GM12878 (cell line): Measurements from ENCODE around the gene ARRDC4. TPM values are rescaled to one million over a fixed set of nuclear protein-coding genes. Genes with fewer than 3 reads are reported as not detected.

Experiments
- BHLHE40 ChIP-seq, 2 experiments: fragments of 450-650 bp in 1 of 2; IDR thresholded peaks; 2 replicates each; pipeline ENCODE4 v1.6.1; 2011 to 2017; ENCODE audit warnings: low read depth in 2 of 2, borderline replicate concordance in 1 of 2, improper control_type of control experiment in 1 of 2, low read length in 1 of 2, mild to moderate bottlenecking in 1 of 2
- CBFB ChIP-seq: IDR thresholded peaks from 2 replicates; pipeline ENCODE4 v1.6.1; 2016; ENCODE audit warnings: antibody characterized with exemption, low read depth
- CHD2 ChIP-seq: IDR thresholded peaks from 2 replicates; pipeline ENCODE4 v1.6.1; 2011; ENCODE audit warnings: low read depth, low read length, improper control_type of control experiment, borderline replicate concordance
- CHD4 ChIP-seq: fragments of 200-600 bp; sonication (generic); IDR thresholded peaks from 2 replicates; pipeline ENCODE4 v1.6.1; 2016; ENCODE audit warnings: mild to moderate bottlenecking
- ETV6 ChIP-seq, 2 experiments: fragments of 450-650 bp in 1 of 2; IDR thresholded peaks in 1 of 2; conservative IDR thresholded peaks in 1 of 2; 2 replicates each; pipeline ENCODE4 v1.6.1; 2014; ENCODE audit warnings: antibody characterized with exemption in 1 of 2, borderline replicate concordance in 1 of 2, low read depth in 1 of 2, mild to moderate bottlenecking in 1 of 2, moderate library complexity in 1 of 2
- FOS ChIP-seq: IDR thresholded peaks from 3 replicates; pipeline ENCODE4 v1.6.1; 2011; ENCODE audit warnings: borderline replicate concordance; ENCODE audit not compliant: insufficient read length; ENCODE audit errors: extremely low read depth
- HDAC6 ChIP-seq: fragments of 200-600 bp; sonication (generic); IDR thresholded peaks from one replicate; pipeline ENCODE4 v1.8.0; 2017; ENCODE audit warnings: antibody characterized with exemption; ENCODE audit not compliant: unreplicated experiment
- IKZF2 ChIP-seq, 2 experiments: fragments of 450-650 bp; IDR thresholded peaks; 2 replicates each; pipeline ENCODE4 v1.6.1; 2017; ENCODE audit warnings: mild to moderate bottlenecking in 2 of 2, moderate library complexity in 2 of 2
- KLF5 ChIP-seq: fragments of 450-650 bp; IDR thresholded peaks from 2 replicates; pipeline ENCODE4 v1.6.1; 2014; ENCODE audit warnings: mild to moderate bottlenecking; ENCODE audit not compliant: partially characterized antibody
- NFYB ChIP-seq: IDR thresholded peaks from 2 replicates; pipeline ENCODE4 v1.6.1; 2011; ENCODE audit warnings: low read depth, mild to moderate bottlenecking, low read length, improper control_type of control experiment, moderate library complexity; ENCODE audit not compliant: insufficient read depth
- PAX8 ChIP-seq: fragments of 450-650 bp; IDR thresholded peaks from 2 replicates; pipeline ENCODE4 v1.6.1; 2017; ENCODE audit warnings: mild to moderate bottlenecking, moderate library complexity
- PBX3 ChIP-seq: IDR thresholded peaks from 2 replicates; pipeline ENCODE4 v1.6.1; 2011; ENCODE audit warnings: mild to moderate bottlenecking, low read depth, low read length, moderate library complexity; ENCODE audit not compliant: insufficient replicate concordance
- POLR2A ChIP-seq: IDR thresholded peaks from 2 replicates; pipeline ENCODE4 v1.6.1; 2011; ENCODE audit warnings: low read depth, mild to moderate bottlenecking, low read length
- PRDM15 ChIP-seq: fragments of 450-650 bp; formaldehyde crosslinking; IDR thresholded peaks from 2 replicates; pipeline ENCODE4 v1.4.0; 2020; ENCODE audit warnings: mild to moderate bottlenecking, moderate library complexity
- RAD51 ChIP-seq: fragments of 450-650 bp; IDR thresholded peaks from 2 replicates; pipeline ENCODE4 v1.6.1; 2016; ENCODE audit warnings: moderate library complexity, mild to moderate bottlenecking, inconsistent platforms
- RB1 ChIP-seq: fragments of 450-650 bp; formaldehyde crosslinking; IDR thresholded peaks from 2 replicates; pipeline ENCODE4 v1.6.1; 2017; ENCODE audit warnings: mild to moderate bottlenecking, borderline replicate concordance
- SMAD5 ChIP-seq: IDR thresholded peaks from 2 replicates; pipeline ENCODE4 v1.6.1; 2016; ENCODE audit warnings: antibody characterized with exemption, low read depth
- SP1 ChIP-seq: IDR thresholded peaks from one replicate; pipeline ENCODE4 v1.6.1; 2011; ENCODE audit warnings: low read depth, low read length
- SRF ChIP-seq, 2 experiments: IDR thresholded peaks; 2 replicates each; pipeline ENCODE4 v1.6.1; 2011; ENCODE audit warnings: low read depth in 2 of 2, low read length in 2 of 2, mild to moderate bottlenecking in 1 of 2, moderate library complexity in 1 of 2
- TCF3 ChIP-seq: IDR thresholded peaks from 2 replicates; pipeline ENCODE4 v1.6.1; 2012; ENCODE audit warnings: low read depth, mild to moderate bottlenecking, low read length, borderline replicate concordance; ENCODE audit not compliant: insufficient read depth
- TCF7 ChIP-seq: IDR thresholded peaks from 2 replicates; pipeline ENCODE4 v1.6.1; 2014; ENCODE audit warnings: antibody characterized with exemption, borderline replicate concordance
- WRNIP1 ChIP-seq: IDR thresholded peaks from 2 replicates; pipeline ENCODE4 v1.6.1; 2011; ENCODE audit warnings: low read depth, low read length, improper control_type of control experiment, borderline replicate concordance
- ZZZ3 ChIP-seq: IDR thresholded peaks from 2 replicates; pipeline ENCODE4 v1.6.1; 2011; ENCODE audit warnings: low read depth; ENCODE audit not compliant: control insufficient read depth, insufficient read length
- polyA plus RNA-seq, 11 experiments: library from polyadenylated mRNA; depleted of rRNA in 4 of 11; unstranded in 6 of 11; stranded (reverse) in 5 of 11; fragments of >200 nt; fragmentation: Nextera tagmentation in 4 of 11; fragmentation: Illumina TruSeq in 1 of 11; extraction: Ambion mirVana in 4 of 11; extraction: Trizol in 1 of 11; gene quantifications; 1 replicate in 1 of 11; 2 replicates in 10 of 11; pipeline versions ENCODE4 v1.2.1 to v1.2.3, GENCODE V29; 2011 to 2016; ENCODE audit warnings: inconsistent platforms in 2 of 11, missing spikeins in 2 of 11, low read depth in 1 of 11
- total RNA-seq, 4 experiments: library from RNA; depleted of rRNA in 3 of 4; stranded (reverse); fragments of >200 nt in 3 of 4; fragmentation: Illumina TruSeq in 1 of 4; extraction: Trizol in 1 of 4; gene quantifications; 2 replicates each; pipeline versions ENCODE4 v1.2.1 to v1.2.3, GENCODE V29; 2013 to 2021

Gene ARRDC4
- total and polyA plus RNA-seq, 10 of the 15 experiments (the other 5 are each of a cell fraction or from before 2014, with no cell fraction given), result 0.03 to 0.54 (median 0.07) TPM

DNA sequence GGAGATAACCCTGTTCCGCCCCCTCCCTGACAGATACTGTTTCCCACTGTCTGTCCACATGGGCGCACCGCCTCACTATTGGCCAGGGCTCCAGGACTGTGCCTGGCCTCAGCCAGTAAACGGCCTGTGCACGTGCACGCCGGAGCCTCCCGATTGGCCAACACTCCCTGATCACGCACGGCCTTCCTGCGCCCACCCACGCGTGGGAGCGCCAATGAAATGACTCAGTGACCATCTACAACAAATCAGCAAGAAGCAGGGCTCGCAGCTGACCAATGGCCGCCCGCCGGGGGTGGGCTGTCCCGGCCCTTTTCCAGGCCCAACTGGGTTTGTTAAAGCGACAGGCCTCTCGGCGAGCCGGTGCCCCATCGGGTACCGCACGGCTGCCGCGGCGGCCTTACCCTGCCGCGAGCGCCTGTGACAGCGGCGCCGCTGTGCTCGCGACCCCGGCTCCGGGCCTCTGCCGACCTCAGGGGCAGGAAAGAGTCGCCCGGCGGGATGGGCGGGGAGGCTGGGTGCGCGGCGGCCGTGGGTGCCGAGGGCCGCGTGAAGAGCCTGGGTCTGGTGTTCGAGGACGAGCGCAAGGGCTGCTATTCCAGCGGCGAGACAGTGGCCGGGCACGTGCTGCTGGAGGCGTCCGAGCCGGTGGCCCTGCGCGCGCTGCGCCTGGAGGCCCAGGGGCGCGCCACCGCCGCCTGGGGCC is at the start of gene ARRDC4 (continued):
- TF ChIP-seq PRDM15 (CRISPR knock-in tag) (no peak), CHD4 (no peak), ZZZ3 (no peak), RB1 (no peak), CHD2 (no peak), SP1 (peak; percentile 90), SRF (IDR thresholded peaks at IDR 0.05; ENCODE audit: low read depth in 2 of 2, low read length in 2 of 2) (no peak), NFYB (peak; percentile 80), HDAC6 (no peak), RAD51 (no peak), FOS (peak; percentile 18), KLF5 (no peak), POLR2A (no peak), WRNIP1 (no peak), BHLHE40 (IDR thresholded peaks at IDR 0.05; ENCODE audit: borderline replicate concordance in 1 of 2, low read depth in 2 of 2, low read length in 1 of 2) (peak; percentile 61 to 84; a peak in 3 of 4 replicates), TCF3 (no peak), PBX3 (no peak), CBFB (no peak), ETV6 (conservative IDR thresholded peaks at IDR 0.05 in 1 of 2, IDR thresholded peaks at IDR 0.05 in 1 of 2; ENCODE audit: borderline replicate concordance in 1 of 2, low read depth in 1 of 2) (no peak), PAX8 (no peak), SMAD5 (no peak), TCF7 (no peak), IKZF2 (IDR thresholded peaks at IDR 0.05) (no peak)
